Gastroesophageal sphincter (tissue), 4 donors: ENCODE data around the gene GALK2. TPM values are rescaled to one million over a fixed set of nuclear protein-coding genes. Genes with fewer than 3 reads are reported as not detected.
A peak's percentile ranks its signal among the peaks of the same experiment; 100 is the strongest.

Source experiments
- ATAC-seq: fragments of 150-250 bp; one replicate; pipeline ENCODE4 v1.9.1; 2016; ENCODE audit warnings: mild to moderate bottlenecking, moderate library complexity
- H3K27ac ChIP-seq, 4 donors: fragments of 200-600 bp; sonication (generic) in 3 of 4; 1 replicate in 3 of 4; 2 replicates in 1 of 4; pipeline ENCODE4 v1.5.1; 2016 to 2019
- H3K27me3 ChIP-seq: fragments of 200-600 bp; sonication (generic); one replicate; pipeline ENCODE4 v1.5.1; 2019
- H3K36me3 ChIP-seq, 2 donors: fragments of 200-600 bp; sonication (generic); one replicate each; pipeline ENCODE4 v1.5.1; 2019; ENCODE audit warnings: control low read depth in 1 of 2
- H3K4me1 ChIP-seq, 3 donors: fragments of 200-600 bp; sonication (generic); 1 replicate in 2 of 3; 2 replicates in 1 of 3; pipeline ENCODE4 v1.5.1; 2016 to 2019; ENCODE audit warnings: control low read depth in 2 of 3
- H3K4me3 ChIP-seq, 2 donors: fragments of 200-600 bp; sonication (generic); one replicate each; pipeline ENCODE4 v1.5.1; 2019; ENCODE audit warnings: mild to moderate bottlenecking in 1 of 2, moderate library complexity in 1 of 2
- H3K9me3 ChIP-seq, 3 donors: fragments of 200-600 bp; sonication (generic); one replicate each; pipeline ENCODE4 v1.5.1; 2017 to 2019; ENCODE audit warnings: control low read depth in 2 of 3
- CTCF ChIP-seq, 4 experiments: fragments of 200-600 bp in 2 of 4; fragments of 450-650 bp in 2 of 4; sonication (generic) in 1 of 4; IDR thresholded peaks; one replicate each; pipeline ENCODE4 v1.5.1; 2017 to 2019; ENCODE audit warnings: antibody characterized with exemption in 4 of 4, mild to moderate bottlenecking in 2 of 4, moderate library complexity in 2 of 4
- EP300 ChIP-seq: sonication (generic); formaldehyde crosslinking; IDR thresholded peaks from one replicate; pipeline ENCODE4 v1.6.1; 2017; ENCODE audit warnings: antibody characterized with exemption, mild to moderate bottlenecking
- POLR2A ChIP-seq, 2 donors: fragments of 450-650 bp; IDR thresholded peaks; one replicate each; pipeline ENCODE4 v1.6.1; 2017; ENCODE audit warnings: antibody characterized with exemption in 2 of 2, mild to moderate bottlenecking in 2 of 2, moderate library complexity in 1 of 2
- POLR2AphosphoS5 ChIP-seq: sonication (generic); formaldehyde crosslinking; IDR thresholded peaks from one replicate; pipeline ENCODE4 v1.6.1; 2017; ENCODE audit warnings: antibody characterized with exemption
- WGBS, 2 donors: methylation state at CpG; one replicate each; pipeline ENCODE4 v1.1.5; 2018; ENCODE audit warnings: low coverage in 1 of 2; 5-methylcytosine and 5-hydroxymethylcytosine counted together
- total RNA-seq, 4 donors: library from RNA; depleted of rRNA; stranded (reverse); fragments of >200 nt; gene quantifications; one replicate each; pipeline ENCODE4 v1.1.0, GENCODE V29; 2016

GALK2 gene
- total RNA-seq, 4 donors from 2014 or later: 30.0 to 54.8 (median 43.8) TPM

GRCh38 chr15:49309889-49310288 lies 139.8 kb downstream of the GALK2 start:
- H3K4me1 ChIP-seq: peaks cover 0 to 20% (median 6%) of the 10 kb centered on the region in 3 donors
- no peak for ATAC-seq
- no peaks in the 10 kb centered on the region for H3K9me3 ChIP-seq
- H3K27me3 ChIP-seq: no peaks in the 10 kb centered on the region
- no peak overlapping the region for H3K4me3 ChIP-seq
- H3K27ac ChIP-seq: no peak overlapping the region
- TF ChIP-seq POLR2AphosphoS5 (no peak), POLR2A (IDR thresholded peaks at IDR 0.05) (no peak), CTCF (IDR thresholded peaks at IDR 0.05) (no peak), EP300 (no peak)
- H3K36me3 ChIP-seq: peaks cover 0 to 5% of the 10 kb centered on the region in 2 donors

GRCh38 chr15:49313650-49314049 lies 143.6 kb downstream of the GALK2 start:
- peaks cover 0 to 29% (median 6%) of the 10 kb centered on the region in 3 donors for H3K4me1 ChIP-seq
- no peak overlapping the region for H3K4me3 ChIP-seq
- H3K27ac ChIP-seq: no peak overlapping the region
- H3K9me3 ChIP-seq: no peaks in the 10 kb centered on the region
- TF ChIP-seq POLR2AphosphoS5 (no peak), POLR2A (IDR thresholded peaks at IDR 0.05) (no peak), EP300 (no peak), CTCF (IDR thresholded peaks at IDR 0.05) (no peak)
- WGBS, 2 donors: 91 to 100% methylated on average over 1 of the region's 1 CpG
- H3K27me3 ChIP-seq: no peaks in the 10 kb centered on the region
- H3K36me3 ChIP-seq: peaks cover 0 to 2% of the 10 kb centered on the region in 2 donors
- peak; percentile 55 for ATAC-seq

- H3K4me1 ChIP-seq: peaks cover 0 to 32% (median 6%) of the 10 kb centered on the region in 3 donors
- no peaks in the 10 kb centered on the region for H3K9me3 ChIP-seq
- no peaks in the 10 kb centered on the region for H3K27me3 ChIP-seq
- ATAC-seq: no peak
- no peak overlapping the region for H3K4me3 ChIP-seq
- H3K36me3 ChIP-seq: peaks cover 0 to 10% of the 10 kb centered on the region in 2 donors
- TF ChIP-seq POLR2A (IDR thresholded peaks at IDR 0.05) (no peak), POLR2AphosphoS5 (no peak), EP300 (no peak), CTCF (IDR thresholded peaks at IDR 0.05) (no peak)
- H3K27ac ChIP-seq: peak overlapping the region in 1 of 4 donors; percentile 14
- 14 to 28% methylated on average over 1 of the region's 1 CpG for whole genome bisulfite sequencing, 2 donors
These were observed 144.7 kb downstream of the GALK2 start for GRCh38 chr15:49314716-49315115.

- no peak overlapping the region for H3K4me3 ChIP-seq
- H3K4me1 ChIP-seq: peaks cover 0 to 39% (median 6%) of the 10 kb centered on the region in 3 donors
- no peak overlapping the region for H3K27ac ChIP-seq
- TF ChIP-seq EP300 (no peak), POLR2AphosphoS5 (no peak), POLR2A (IDR thresholded peaks at IDR 0.05) (no peak), CTCF (IDR thresholded peaks at IDR 0.05) (no peak)
- whole genome bisulfite sequencing, 2 donors: 59 to 90% methylated on average over 2 of the region's 2 CpGs
- ATAC-seq: no peak
- no peaks in the 10 kb centered on the region for H3K27me3 ChIP-seq
- H3K9me3 ChIP-seq: no peaks in the 10 kb centered on the region
- H3K36me3 ChIP-seq: peaks cover 0 to 17% of the 10 kb centered on the region in 2 donors
These were observed 145.4 kb downstream of the GALK2 start for GRCh38 chr15:49315391-49315823.

- 50% methylated on average over 1 of the region's 1 CpG; no CpG with 5 or more reads in 1 of the 2 donors for WGBS, 2 donors
- TF ChIP-seq POLR2A (IDR thresholded peaks at IDR 0.05): no peak
- TF ChIP-seq EP300: no peak
- no peak for TF ChIP-seq POLR2AphosphoS5
- no peak for TF ChIP-seq CTCF (IDR thresholded peaks at IDR 0.05)
- H3K9me3 ChIP-seq: no peaks in the 10 kb centered on the region
- peak overlapping the region in 1 of 4 donors; percentile 16 for H3K27ac ChIP-seq
- H3K27me3 ChIP-seq: no peaks in the 10 kb centered on the region
- H3K4me1 ChIP-seq: peaks cover 0 to 18% (median 0%) of the 10 kb centered on the region in 3 donors
- H3K4me3 ChIP-seq: no peak overlapping the region
- no peak for ATAC-seq
- H3K36me3 ChIP-seq: peaks cover 0 to 26% of the 10 kb centered on the region in 2 donors
These were observed 150.3 kb downstream of the GALK2 start for GRCh38 chr15:49320351-49320750.
